ENCODE measurements around the gene UBE2S.

Gene UBE2S

GRCh38 chr19:55382522-55383054, 25.0 kb downstream of the UBE2S start:
- no peak for TF ChIP-seq CTCF (IDR thresholded peaks at IDR 0.05)
- H3K27ac ChIP-seq: no peak overlapping the region
- peaks cover 0 to 7% (median 6%) of the 10 kb centered on the region in 3 donors for H3K36me3 ChIP-seq
- intact Hi-C loops (cut with DNase I; ENCODE audit: low total_unique reads): loop anchor here (5.0 kb wide), 1 partner anchor 80 kb away; no protein-coding TSS in a partner anchor
- H3K4me3 ChIP-seq: no peak overlapping the region
- DNase-seq: no peak
- peaks cover 0 to 4% of the 10 kb centered on the region in 2 donors for H3K27me3 ChIP-seq
- no peaks in the 10 kb centered on the region for H3K9me3 ChIP-seq
- peaks cover 0 to 30% (median 29%) of the 10 kb centered on the region in 4 donors for H3K4me1 ChIP-seq

GRCh38 chr19:55382013-55382412, 25.6 kb downstream of the UBE2S start:
- Histone ChIP-seq H3K36me3 (peaks cover 0 to under 1% (median under 1%) of the 10 kb centered on the region in 3 donors), H3K27me3 (peaks cover 0 to 9% of the 10 kb centered on the region in 2 donors), H3K9me3 (no peaks in the 10 kb centered on the region), H3K27ac (no peak overlapping the region), H3K4me3 (no peak overlapping the region), H3K4me1 (peaks cover 0 to 24% (median 23%) of the 10 kb centered on the region in 4 donors)
- no peak for DNase-seq
- TF ChIP-seq CTCF (IDR thresholded peaks at IDR 0.05): no peak
- intact Hi-C loops (cut with DNase I; ENCODE audit: low total_unique reads): loop anchor here (5.0 kb wide), 1 partner anchor 80 kb away; no protein-coding TSS in a partner anchor

- TF ChIP-seq CTCF (IDR thresholded peaks at IDR 0.05): no peak
- H3K27me3 ChIP-seq: peaks cover 4 to 37% of the 10 kb centered on the region in 2 donors
- DNase-seq: no peak
- intact Hi-C loops (cut with DNase I; ENCODE audit: low total_unique reads): no loop called here
- H3K4me3 ChIP-seq: no peak overlapping the region
- H3K4me1 ChIP-seq: peaks cover 0 to 12% (median 11%) of the 10 kb centered on the region in 4 donors
- no peak overlapping the region for H3K27ac ChIP-seq
- no peaks in the 10 kb centered on the region for H3K9me3 ChIP-seq
- no peaks in the 10 kb centered on the region for H3K36me3 ChIP-seq
Observed at GRCh38 chr19:55379174-55379573, 28.4 kb downstream of the UBE2S start.

GRCh38 chr19:55377356-55378131, 30.0 kb downstream of the UBE2S start:
- Histone ChIP-seq H3K4me3 (no peak overlapping the region), H3K27me3 (peaks cover 4 to 54% of the 10 kb centered on the region in 2 donors), H3K27ac (no peak overlapping the region), H3K9me3 (no peaks in the 10 kb centered on the region), H3K36me3 (no peaks in the 10 kb centered on the region), H3K4me1 (peaks cover 0 to 11% (median 6%) of the 10 kb centered on the region in 4 donors)
- no peak for DNase-seq
- intact Hi-C loops (cut with DNase I; ENCODE audit: low total_unique reads): no loop called here
- TF ChIP-seq CTCF (IDR thresholded peaks at IDR 0.05): no peak

- Histone ChIP-seq H3K27me3 (peaks cover 4 to 65% of the 10 kb centered on the region in 2 donors), H3K36me3 (no peaks in the 10 kb centered on the region), H3K27ac (no peak within 1 kb of the TSS), H3K4me3 (no peak within 1 kb of the TSS), H3K4me1 (peaks cover 0 to 11% (median 6%) of the 10 kb centered on the region in 4 donors), H3K9me3 (no peaks in the 10 kb centered on the region)
- no peak for TF ChIP-seq CTCF (IDR thresholded peaks at IDR 0.05)
- intact Hi-C loops (cut with DNase I; ENCODE audit: low total_unique reads): no loop called here
- DNase-seq: no peak
Observed at GRCh38 chr19:55376241-55376933, 31.2 kb downstream of the UBE2S start, which contains the start of gene TMEM190. TMEM190 (plus strand) TSS chr19:55376826; CDS start chr19:55376854, 28 bp downstream.

All from tibial artery (tissue), 4 donors.